Measurements from ENCODE around the gene PARP15. TPM values are rescaled to one million over a fixed set of nuclear protein-coding genes. Genes with fewer than 3 reads are reported as not detected.

Gene PARP15
- total and polyA plus RNA-seq, 2 donors (not counting 3 experiments of a cell fraction or from before 2014, with no cell fraction given) = 0.81 to 1.4 TPM

GRCh38 chr3:122568755-122569154, 8.7 kb upstream of the PARP15 start:
- Histone ChIP-seq H4K20me1 (replicated peaks; ENCODE audit: control insufficient read depth, extremely low read depth, insufficient read depth, low read length) (no peaks in the 10 kb centered on the region), H3K9ac (replicated peaks; ENCODE audit: extremely low read depth, insufficient read depth, low read length) (no peak overlapping the region), H3K79me2 (ENCODE audit: control insufficient read depth, insufficient read depth, low read length) (no peaks in the 10 kb centered on the region), H3K9me3 (replicated peaks; ENCODE audit: control insufficient read depth, insufficient read depth, low read length) (no peaks in the 10 kb centered on the region), H3K27me3 (ENCODE audit: control insufficient read depth in 2 of 2, insufficient read depth in 2 of 2, low read length in 2 of 2) (no peaks in the 10 kb centered on the region), H3K4me3 (replicated peaks in 1 of 3; ENCODE audit: insufficient read depth in 1 of 3, low read depth in 1 of 3, low read length in 3 of 3) (no peak overlapping the region), H3K4me1 (ENCODE audit: control insufficient read depth, extremely low read depth, insufficient read depth, low read length) (peaks cover 9% of the 10 kb centered on the region), H3K27ac (ENCODE audit: insufficient read depth, low read depth, low read length) (no peak overlapping the region), H3K9me1 (replicated peaks; ENCODE audit: control insufficient read depth, extremely low read depth, insufficient read depth, low read length) (no peaks in the 10 kb centered on the region), H2AFZ (ENCODE audit: low read depth, low read length) (no peak overlapping the region), H3K4me2 (ENCODE audit: insufficient read depth, low read length) (no peak overlapping the region), H3K36me3 (ENCODE audit: control insufficient read depth in 2 of 2, extremely low read depth in 1 of 2, insufficient read depth in 2 of 2, low read length in 2 of 2) (peaks cover 2 to 3% of the 10 kb centered on the region in 2 experiments)
- no peak for FAIRE-seq
- no peak for DNase-seq (ENCODE audit: low read depth, low spot score)
- BruUV-seq (replicated peaks) = no TSS peak
- TF ChIP-seq CTCF (IDR thresholded peaks at IDR 0.05; ENCODE audit: extremely low read depth in 1 of 2, insufficient read depth in 1 of 2, low read depth in 1 of 2, low read length in 2 of 2) (no peak), GATA2 (IDR thresholded peaks at IDR 0.05; ENCODE audit: insufficient read depth, insufficient read length, low read depth, low read length) (no peak), MYC (IDR thresholded peaks at IDR 0.05; ENCODE audit: low read depth, low read length) (no peak), FOS (IDR thresholded peaks at IDR 0.05; ENCODE audit: borderline replicate concordance, insufficient read depth, low read length) (no peak), POLR2A (IDR thresholded peaks at IDR 0.05; ENCODE audit: low read depth, low read length) (no peak), POLR2AphosphoS5 (IDR thresholded peaks at IDR 0.05; ENCODE audit: insufficient read depth, low read depth, low read length) (no peak), MAX (IDR thresholded peaks at IDR 0.05; ENCODE audit: insufficient read depth, insufficient read length) (no peak), EZH2 (IDR thresholded peaks at IDR 0.05; ENCODE audit: borderline replicate concordance, low read depth, low read length, severe bottlenecking) (no peak), JUN (IDR thresholded peaks at IDR 0.05; ENCODE audit: borderline replicate concordance, insufficient read depth, insufficient read length, low read depth) (no peak)
- ChIA-PET POLR2A (no interaction called here), CTCF (interaction anchor here (1.8 kb wide), 2 partner anchors 10 to 110 kb away, joined by 4 to 5 read pairs; no protein-coding TSS in a partner anchor)
- intact Hi-C loops (cut with micrococcal nuclease) (no loop called here), dilution Hi-C loops (cut with MboI; ENCODE audit: extremely low pct_ligation_motif_present, low sequenced_read_pairs) (no loop called here)

All from endothelial cell of umbilical vein (primary cell).